HG02623 (cell line): ENCODE results near the gene ZIC3.

Experiments used
- ATAC-seq: cut with Tn5 transposase; IDR thresholded peaks from one replicate; pipeline ENCODE4 v1.9.1; 2021; ENCODE audit warnings: moderate library complexity; ENCODE audit not compliant: unreplicated experiment

ZIC3 gene

DNA sequence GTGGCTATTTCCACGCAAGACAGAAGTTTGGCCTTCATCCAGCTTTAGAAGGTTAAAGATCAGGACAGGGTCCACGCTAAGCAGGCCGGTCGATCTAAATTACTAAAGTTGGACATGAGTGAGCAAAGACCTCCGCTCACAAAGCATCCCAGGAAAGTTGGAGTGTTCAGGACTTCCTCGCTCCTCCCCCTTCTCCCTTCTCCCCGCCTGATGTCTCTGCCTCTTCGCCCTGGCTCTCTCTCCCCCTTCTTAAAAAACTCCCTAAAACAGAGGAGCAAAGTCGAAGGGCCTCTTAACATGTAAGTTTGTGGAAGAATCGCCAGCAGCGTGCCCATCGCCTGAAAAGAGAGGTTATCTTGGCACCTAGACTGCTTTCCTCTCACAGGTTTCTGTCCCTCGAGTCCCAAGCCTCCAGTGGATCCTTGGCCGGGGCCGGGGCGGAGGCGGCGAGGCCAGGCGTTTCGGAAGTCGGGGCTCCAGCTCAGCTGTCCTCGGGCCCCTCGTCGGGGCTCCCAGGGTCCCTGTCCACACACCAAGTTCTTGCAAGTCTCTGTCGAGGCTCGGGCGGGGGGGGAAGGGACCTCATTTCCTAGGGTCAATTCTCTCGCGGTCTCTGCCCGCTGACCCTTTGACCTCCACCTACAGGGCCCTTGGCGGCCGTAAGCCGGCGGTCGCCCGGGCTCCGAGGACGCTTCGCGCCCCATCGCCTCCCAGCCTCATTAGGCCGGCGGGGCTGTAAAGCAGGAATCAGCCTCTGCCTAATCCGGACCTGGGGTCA, 7.6 kb downstream of the ZIC3 start:
- ATAC-seq: no peak

GRCh38 chrX:137574102-137574783, 8.3 kb downstream of the ZIC3 start:
- no peak for ATAC-seq

GRCh38 chrX:137574784-137575293, 8.9 kb downstream of the ZIC3 start:
- no peak for ATAC-seq

DNA sequence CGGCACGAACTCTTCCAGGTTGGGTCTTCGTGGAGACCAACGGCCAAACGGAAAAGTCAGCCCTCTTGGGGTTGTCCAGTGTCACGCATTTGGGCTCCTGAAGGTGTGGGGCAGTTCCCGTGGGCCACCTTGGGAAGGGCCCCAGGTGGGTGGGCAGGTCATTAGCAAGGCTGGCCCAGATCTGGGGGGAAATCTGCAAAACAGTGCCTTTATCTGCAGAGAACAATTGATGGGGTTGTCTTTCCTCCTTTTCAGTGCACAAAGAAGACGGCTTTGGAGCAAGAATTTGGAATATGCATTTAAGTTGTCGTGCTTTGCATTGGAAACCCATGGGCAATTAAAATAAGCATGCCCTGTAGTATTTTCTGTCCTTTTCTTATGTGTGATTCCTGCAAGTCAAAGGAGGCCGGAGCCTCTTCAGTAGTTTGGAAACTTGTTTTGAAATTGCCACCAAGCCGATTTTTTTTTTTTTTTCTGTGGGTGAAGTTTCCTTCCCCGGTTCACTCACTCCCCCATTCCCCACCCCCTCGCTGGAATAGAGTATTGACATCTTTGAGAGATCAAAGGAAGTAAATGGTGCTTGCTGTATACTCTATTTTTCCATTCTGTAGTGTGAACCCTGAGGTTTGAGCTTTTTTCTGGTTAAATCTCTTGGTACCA, 9.8 kb downstream of the ZIC3 start:
- ATAC-seq: no peak

DNA sequence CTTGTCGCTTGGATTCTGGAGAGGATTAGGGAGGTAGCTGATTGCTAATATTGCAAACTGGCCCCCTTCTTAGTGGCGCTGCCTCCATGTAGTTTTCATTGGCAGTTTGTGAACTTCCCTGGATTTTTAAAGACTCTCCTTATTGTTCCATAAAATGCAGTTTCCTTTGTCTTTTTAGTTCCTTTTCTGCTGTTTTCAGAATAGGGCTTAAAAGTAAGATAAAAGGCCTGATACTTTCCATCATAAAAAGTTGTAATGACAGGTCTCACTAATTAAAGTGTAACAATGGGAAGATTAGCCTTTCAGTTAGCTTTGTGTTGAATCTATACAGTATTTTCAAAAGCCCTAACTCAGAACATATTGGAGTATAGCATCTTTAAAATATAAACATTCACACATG, 21.2 kb downstream of the ZIC3 start:
- no peak for ATAC-seq

DNA sequence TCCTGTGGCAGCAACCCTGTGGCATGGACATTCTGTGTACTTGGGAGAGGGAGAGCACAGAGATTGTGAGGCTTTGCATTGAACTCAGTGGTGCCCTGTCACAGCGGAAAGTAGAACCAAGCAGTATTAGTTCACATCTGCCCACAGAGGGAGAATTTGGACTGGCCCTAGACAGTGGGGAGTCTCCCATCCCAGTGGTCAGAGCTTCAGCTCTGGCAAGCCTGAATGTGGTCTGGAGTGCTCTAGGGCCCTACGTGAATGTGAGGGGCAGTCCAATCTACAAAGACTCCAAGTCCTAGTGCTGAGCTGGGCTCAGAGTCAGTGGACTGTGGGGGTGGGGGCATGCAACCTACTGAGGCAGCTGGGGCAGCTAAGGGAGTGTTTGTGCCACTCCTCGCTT, 34.8 kb downstream of the ZIC3 start:
- ATAC-seq: no peak
